AG09309 (cell line): ENCODE data around the gene TXN2.

Experiments used
- DNase-seq: peaks from one replicate; pipeline ENCODE4 v3.0.0-alpha.2; 2010; ENCODE audit warnings: low read depth
- H3K4me3 ChIP-seq: 2 replicates; pipeline ENCODE4 v1.5.1; 2011; ENCODE audit warnings: mild to moderate bottlenecking, low read depth, low read length, moderate library complexity; ENCODE audit not compliant: control insufficient read depth
- TF ChIP-seq, protein P1 (sequence below): IDR thresholded peaks from 2 replicates; pipeline ENCODE4 v1.5.1; 2011; ENCODE audit warnings: mild to moderate bottlenecking, low read depth, low read length, inconsistent platforms; ENCODE audit not compliant: insufficient read depth, control insufficient read depth; ENCODE audit errors: missing control alignments

The TXN2 gene

DNA sequence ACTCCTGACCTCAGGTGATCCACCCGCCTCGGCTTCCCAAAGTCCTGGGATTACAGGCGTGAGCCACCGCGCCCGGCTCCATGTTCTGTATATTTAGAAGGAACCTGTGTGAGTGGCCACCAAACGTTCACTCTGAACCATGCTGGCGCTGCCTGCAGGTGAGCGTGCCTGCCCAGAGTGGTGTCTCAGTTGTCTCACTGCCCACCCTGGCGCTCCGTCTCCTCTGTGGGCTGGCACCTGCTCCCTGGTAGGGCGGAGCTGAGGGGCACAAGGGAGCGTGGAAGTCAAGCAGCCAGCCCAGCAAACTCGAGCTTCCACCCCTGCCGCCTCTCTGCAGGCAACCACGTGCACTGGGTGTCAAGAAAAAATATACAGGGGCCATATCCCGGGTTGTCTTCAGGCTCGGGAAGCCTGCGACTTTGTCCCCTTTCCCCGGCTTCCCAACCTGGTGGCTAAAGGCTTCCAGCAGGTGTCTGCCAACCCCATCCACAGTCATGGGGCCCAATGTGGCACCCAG lies 16.7 kb downstream of the TXN2 start:
- TF ChIP-seq, protein P1, sequence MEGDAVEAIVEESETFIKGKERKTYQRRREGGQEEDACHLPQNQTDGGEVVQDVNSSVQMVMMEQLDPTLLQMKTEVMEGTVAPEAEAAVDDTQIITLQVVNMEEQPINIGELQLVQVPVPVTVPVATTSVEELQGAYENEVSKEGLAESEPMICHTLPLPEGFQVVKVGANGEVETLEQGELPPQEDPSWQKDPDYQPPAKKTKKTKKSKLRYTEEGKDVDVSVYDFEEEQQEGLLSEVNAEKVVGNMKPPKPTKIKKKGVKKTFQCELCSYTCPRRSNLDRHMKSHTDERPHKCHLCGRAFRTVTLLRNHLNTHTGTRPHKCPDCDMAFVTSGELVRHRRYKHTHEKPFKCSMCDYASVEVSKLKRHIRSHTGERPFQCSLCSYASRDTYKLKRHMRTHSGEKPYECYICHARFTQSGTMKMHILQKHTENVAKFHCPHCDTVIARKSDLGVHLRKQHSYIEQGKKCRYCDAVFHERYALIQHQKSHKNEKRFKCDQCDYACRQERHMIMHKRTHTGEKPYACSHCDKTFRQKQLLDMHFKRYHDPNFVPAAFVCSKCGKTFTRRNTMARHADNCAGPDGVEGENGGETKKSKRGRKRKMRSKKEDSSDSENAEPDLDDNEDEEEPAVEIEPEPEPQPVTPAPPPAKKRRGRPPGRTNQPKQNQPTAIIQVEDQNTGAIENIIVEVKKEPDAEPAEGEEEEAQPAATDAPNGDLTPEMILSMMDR: no peak
- DNase-seq: no peak
- no peak overlapping the region for H3K4me3 ChIP-seq

DNA sequence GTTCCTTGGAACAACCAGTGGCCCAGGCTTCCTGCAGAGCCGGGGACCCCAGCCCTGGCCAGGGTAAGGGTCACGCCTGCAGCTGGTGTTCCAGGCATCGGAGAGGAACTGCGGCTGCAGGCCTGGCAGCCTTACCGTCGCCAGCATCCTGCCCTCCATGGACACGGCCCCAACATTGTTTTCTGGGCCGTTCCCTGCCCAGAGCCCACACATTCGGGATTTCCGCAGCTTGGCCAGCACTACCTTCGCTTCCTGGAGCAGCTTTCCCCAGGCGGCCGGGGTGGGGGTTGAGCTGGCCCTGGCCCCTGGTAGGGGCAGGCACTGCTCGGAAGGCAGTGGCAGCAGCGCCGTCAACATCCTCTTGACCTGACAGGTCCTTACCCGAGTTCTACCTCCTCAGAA lies 17.7 kb downstream of the TXN2 start:
- H3K4me3 ChIP-seq: no peak overlapping the region
- TF ChIP-seq, protein P1: no peak
- DNase-seq: no peak

DNA sequence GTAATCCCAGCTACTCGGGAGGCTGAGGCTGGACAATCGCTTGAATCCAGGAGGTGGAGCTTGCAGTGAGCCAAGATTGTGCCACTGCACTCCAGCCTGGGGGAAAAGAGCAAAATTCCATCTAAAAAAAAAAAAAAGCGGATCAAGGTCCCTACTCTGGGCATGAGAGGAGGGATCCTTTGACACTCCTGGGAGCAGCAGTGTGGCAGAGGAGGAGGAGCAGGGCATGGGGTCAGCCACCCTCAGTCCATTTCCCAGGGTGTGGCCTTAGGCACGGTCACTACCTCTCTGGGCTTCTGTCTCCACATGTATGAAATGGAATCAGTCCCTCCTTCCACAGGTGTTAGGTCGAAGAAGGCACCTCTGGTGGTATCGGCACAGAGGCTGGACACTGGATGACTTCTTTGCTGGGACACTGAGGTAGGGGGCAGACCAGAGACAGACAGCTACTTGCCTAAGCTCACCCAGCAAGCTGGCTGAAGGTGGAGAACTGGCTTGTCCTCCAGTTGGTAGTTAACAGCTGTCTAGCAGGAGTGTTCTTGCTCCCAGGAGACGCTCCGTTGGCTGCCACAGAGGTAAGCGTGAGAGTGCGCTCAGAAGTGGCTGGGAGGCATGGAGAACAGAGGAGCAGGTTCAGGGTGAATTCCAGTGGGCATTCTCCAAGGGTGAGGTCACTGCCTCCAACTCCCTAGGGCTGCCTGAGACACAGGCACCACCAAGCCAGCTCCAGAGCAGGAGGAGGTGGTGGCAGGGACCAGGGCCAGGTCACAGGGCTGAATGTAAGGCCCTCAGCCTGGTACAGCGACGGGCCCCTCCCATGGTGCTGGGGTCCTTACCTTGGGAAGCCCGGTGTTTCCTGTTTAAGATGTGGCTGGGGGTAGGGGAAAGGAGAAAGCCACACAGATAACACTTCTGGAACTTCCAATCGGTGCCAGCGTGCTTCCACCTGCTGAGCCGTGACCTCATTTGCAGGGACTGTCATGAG lies 19.5 kb downstream of the TXN2 start:
- DNase-seq: no peak
- no peak overlapping the region for H3K4me3 ChIP-seq
- TF ChIP-seq, protein P1: no peak

DNA sequence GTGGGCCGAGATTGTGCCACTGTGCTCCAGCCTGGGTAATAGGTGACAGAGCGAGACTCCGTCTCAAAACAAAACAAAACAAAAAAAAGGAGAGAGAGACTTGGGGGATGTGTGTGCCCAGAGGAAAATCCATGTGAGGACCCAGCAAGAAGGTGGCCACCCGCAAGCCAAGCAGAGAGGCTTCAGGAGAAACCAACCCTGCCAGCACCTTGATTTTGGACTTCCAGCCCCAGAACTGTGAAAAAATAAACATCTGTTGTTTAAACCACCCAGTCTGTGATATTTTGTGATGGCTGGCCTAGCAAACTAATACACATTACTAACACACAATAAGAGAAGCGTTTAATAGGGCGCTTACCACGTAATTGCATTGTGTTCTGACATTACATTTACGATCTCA lies 21.2 kb downstream of the TXN2 start:
- TF ChIP-seq, protein P1: no peak
- DNase-seq: no peak
- no peak overlapping the region for H3K4me3 ChIP-seq

DNA sequence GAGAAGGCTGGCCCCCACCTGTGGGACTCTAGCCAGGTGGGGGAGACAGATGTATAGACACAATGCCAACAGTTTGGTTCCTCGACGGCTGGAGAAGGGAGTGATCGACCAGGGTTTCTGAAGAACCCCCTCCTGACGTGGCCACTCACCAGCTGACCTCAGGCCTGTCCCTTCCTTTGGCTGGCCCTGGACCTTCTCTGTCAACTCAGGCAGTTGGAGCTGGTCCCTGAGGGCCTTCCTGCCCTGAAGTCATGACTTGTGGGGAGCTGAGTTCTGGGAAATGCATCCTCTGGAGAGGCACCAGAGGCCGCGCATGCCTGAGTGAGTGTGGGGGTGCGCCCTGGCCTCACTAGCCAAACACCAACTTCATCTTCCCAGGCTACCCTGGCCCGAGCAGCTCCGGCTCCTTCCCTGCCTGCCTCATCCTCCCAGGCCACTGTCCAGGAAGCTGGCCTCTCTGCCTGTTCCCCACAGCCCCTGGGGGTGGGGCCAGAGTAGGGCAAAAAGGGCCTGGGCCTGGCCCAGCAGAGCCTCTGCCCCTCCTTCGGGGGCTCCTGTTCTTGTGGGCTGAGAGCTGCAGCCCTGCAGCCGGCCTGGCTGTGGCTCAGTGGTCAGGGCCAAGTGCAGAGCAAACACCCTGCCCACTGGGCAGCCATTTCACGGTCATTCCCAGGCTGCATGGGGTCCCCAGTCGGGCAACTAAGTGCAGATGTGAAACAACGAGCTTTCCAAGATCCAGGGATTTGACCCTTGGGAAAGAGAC lies 23.6 kb downstream of the TXN2 start:
- TF ChIP-seq, protein P1: no peak
- no peak for DNase-seq
- no peak overlapping the region for H3K4me3 ChIP-seq

DNA sequence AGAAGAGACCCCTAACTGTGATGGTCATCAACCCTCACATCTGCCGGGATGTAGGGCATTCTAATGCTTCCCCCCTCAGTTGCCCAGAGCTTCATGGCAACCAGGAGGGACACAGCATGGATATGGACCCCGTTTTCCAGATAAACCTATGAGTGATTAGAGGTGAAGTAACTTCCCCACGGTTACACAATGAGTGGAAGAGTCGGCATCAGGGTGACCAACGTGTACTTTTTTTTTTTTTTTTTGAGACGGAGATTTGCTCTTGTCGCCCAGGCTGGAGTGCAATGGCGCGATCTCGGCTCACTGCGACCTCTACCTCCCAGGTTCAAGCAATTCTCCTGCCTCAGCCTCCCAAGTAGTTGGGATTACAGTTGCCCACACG lies 25.0 kb downstream of the TXN2 start:
- TF ChIP-seq, protein P1: no peak
- no peak overlapping the region for H3K4me3 ChIP-seq
- DNase-seq: no peak
